K562 (cell line): ENCODE data around the gene CNKSR2.

Experiments
- DNMT1 ChIP-seq: fragments of 450-650 bp; IDR thresholded peaks from 2 replicates; pipeline ENCODE4 v1.6.1; 2016; ENCODE audit warnings: antibody characterized with exemption, mild to moderate bottlenecking
- ETV1 ChIP-seq: fragments of 450-650 bp; conservative IDR thresholded peaks from 2 replicates; pipeline ENCODE4 v1.6.1; 2016; ENCODE audit warnings: missing genetic modification characterization, control low read depth, low read depth, missing compliant biosample characterization
- HDAC1 ChIP-seq, 2 experiments: fragments of 450-650 bp; IDR thresholded peaks; 2 replicates each; pipeline ENCODE4 v1.6.1; 2016 to 2017; ENCODE audit warnings: inconsistent platforms in 1 of 2, mild to moderate bottlenecking in 1 of 2, moderate library complexity in 1 of 2
- POLR2AphosphoS5 ChIP-seq: IDR thresholded peaks from 2 replicates; pipeline ENCODE4 v1.6.1; 2011; ENCODE audit warnings: mild to moderate bottlenecking, low read depth, low read length, moderate library complexity; ENCODE audit not compliant: control insufficient read depth, insufficient read depth
- SP1 ChIP-seq: sonication (generic); formaldehyde crosslinking; IDR thresholded peaks from 2 replicates; pipeline ENCODE4 v1.8.1; 2022; ENCODE audit warnings: mild to moderate bottlenecking, missing genetic modification reagents
- SREBF2 ChIP-seq: sonication (generic); formaldehyde crosslinking; IDR thresholded peaks from 2 replicates; pipeline ENCODE4 v1.4.0; 2020; ENCODE audit warnings: mild to moderate bottlenecking, missing genetic modification reagents
- ZNF184 ChIP-seq: sonication (generic); formaldehyde crosslinking; IDR thresholded peaks from 2 replicates; pipeline ENCODE4 v1.5.0; 2020; ENCODE audit warnings: missing genetic modification reagents
- TF ChIP-seq, protein P1 (sequence below): fragments of 250-450 bp; sonication (Bioruptor Pico); IDR thresholded peaks from 2 replicates; pipeline ENCODE4 v1.8.0; 2022; ENCODE audit warnings: inconsistent platforms

DNA sequence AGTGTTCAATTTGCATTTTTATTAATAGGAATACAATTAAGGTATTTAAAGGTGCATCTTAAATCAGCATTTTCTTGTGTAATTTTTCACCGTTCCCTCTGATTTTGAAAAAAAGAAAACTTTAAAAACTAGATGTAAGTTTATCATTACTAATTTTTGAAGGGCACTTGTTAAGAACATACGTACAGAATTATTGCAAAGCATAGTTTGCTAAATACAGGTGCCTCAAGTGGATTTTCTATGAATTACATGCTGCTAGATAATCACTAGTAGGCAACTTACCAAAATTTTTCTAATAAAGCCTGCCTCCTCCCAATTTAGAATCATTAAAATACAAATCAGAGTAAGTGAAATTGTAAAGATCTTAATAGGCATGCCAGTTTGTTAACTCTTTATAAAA lies 8.5 kb downstream of the CNKSR2 start:
- TF ChIP-seq SREBF2 (CRISPR knock-in tag) (no peak), ETV1 (tag) (no peak), ZNF184 (CRISPR knock-in tag) (no peak), DNMT1 (no peak), SP1 (CRISPR knock-in tag) (no peak), POLR2AphosphoS5 (no peak), HDAC1 (IDR thresholded peaks at IDR 0.05) (no peak)
- TF ChIP-seq, protein P1, sequence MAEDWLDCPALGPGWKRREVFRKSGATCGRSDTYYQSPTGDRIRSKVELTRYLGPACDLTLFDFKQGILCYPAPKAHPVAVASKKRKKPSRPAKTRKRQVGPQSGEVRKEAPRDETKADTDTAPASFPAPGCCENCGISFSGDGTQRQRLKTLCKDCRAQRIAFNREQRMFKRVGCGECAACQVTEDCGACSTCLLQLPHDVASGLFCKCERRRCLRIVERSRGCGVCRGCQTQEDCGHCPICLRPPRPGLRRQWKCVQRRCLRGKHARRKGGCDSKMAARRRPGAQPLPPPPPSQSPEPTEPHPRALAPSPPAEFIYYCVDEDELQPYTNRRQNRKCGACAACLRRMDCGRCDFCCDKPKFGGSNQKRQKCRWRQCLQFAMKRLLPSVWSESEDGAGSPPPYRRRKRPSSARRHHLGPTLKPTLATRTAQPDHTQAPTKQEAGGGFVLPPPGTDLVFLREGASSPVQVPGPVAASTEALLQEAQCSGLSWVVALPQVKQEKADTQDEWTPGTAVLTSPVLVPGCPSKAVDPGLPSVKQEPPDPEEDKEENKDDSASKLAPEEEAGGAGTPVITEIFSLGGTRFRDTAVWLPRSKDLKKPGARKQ (CRISPR knock-in tag) = no peak
